Stimulated activated CD8-positive, alpha-beta memory T cell treated with anti-CD3 and anti-CD28 coated beads, Interleukin-7, amount 100 ng/mL, for 48 hours (primary cell): ENCODE data around the gene KLHDC3.

Experiments
- DNase-seq, 2 donors: peaks; one replicate each; pipeline ENCODE4 v3.0.0-alpha.2; 2020; ENCODE audit warnings: low read depth in 1 of 2; ENCODE audit errors: extremely low read depth in 1 of 2

The KLHDC3 gene

DNA sequence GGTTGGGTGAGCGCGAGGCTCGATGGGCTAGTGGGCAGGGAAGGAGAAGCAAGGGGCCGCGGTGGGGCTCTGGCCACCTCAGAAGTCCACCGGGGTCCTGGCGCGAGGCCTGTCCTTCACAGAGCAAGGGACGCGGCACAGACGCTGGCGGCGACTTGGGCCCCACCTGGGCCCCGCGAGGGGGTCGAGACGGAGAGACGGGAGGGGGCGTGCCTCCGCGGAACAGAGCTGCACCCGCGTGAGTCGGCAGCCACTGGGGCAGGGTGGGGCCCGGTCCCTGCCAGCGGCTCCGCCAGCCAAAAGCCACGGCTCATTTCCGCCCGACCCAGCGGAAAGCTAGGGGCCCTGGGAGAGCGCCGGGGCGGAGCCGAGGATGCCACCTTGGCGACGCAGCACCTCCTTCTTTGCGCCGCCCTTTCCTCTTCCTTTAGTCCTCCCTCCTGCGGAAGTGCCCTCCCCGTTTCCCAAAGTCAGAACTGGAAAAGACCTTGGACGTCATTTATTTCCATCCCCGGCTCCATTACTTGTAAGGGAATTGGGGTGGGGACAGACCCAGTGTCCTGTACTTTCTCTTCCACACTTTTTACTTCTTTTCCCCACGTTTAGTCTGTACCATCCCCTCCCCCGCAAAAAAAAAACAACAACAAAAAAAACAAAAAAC lies 39.6 kb downstream of the KLHDC3 start, which contains the start of gene CUL7:
CUL7 (minus strand) TSS at position 307 of the 661 bp plus-strand sequence. CDS start 1,063 bp downstream, outside the sequence.
- peak; percentile 85 to 90 for DNase-seq

DNA sequence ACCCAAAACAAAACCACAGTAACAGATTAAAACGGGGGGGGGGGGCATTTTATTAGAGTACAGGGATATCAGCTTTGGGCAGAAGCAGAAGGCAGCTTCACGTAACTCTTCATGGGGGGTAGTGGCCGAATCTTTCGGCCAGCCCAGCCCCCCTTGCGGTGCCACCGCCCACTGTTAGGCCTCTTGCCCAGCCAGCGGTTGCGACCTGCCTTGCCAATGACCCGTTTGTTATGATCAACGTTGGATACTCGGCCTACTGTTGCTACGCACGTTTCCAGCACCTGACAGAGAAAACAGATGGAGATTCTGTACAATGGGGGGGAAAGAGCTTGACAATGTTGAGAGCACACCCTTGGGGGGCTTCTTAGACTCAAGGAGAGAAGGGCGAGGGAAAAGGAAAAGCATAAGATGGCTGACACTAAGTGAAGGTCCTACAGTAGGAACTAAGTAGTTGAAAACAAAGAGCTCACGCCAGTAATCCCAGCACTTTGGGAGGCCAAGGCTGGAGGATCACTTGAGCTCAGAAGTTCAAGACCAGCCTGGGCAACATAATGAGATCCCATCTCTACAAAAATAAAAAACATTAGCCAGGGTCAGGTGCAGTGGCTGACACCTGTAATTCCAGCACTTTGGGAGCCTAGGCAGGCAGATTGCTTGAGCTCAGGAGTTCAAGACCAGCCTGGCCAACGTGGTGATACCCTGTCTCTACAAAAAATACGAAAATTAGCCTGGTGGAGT lies 40.3 kb downstream of the KLHDC3 start:
- no peak for DNase-seq

DNA sequence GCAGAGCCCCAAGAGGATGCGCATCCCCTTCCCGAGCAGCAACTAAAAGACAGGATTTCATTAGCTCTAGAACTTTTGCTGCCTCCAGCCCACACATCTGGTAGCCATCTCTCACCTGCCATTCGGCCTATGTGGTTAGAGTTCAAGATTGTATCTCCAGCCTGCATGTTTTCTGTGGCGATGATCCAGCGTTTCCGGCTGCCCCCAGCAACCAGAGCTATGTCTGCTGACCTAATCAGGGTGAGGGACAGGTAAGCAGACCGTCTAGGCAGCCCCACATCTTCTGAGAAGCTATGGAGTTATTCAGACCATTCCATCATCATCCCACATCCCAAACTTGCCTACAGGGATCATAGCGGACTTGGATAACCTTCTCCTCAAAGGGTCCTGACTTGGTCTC lies 41.9 kb downstream of the KLHDC3 start:
- DNase-seq: no peak

DNA sequence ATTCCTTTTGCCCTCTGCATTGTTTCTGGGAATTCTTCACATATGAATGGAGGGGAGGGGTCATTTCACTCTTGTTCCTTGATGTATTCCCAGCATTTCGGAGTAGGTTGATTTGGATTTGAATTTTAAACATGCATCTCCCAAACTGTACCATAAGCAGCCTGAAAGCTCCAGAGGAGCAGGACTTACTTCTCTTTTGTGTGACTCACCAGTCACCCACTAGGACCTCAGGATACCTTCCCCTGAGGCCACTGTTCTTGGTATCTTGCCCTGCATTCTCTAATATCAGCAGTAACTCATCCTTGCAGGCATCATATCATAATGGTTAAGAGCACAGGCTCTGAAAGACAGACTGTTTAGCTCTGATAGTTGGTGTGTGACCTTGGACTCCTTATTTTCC lies 44.5 kb downstream of the KLHDC3 start:
- no peak for DNase-seq

DNA sequence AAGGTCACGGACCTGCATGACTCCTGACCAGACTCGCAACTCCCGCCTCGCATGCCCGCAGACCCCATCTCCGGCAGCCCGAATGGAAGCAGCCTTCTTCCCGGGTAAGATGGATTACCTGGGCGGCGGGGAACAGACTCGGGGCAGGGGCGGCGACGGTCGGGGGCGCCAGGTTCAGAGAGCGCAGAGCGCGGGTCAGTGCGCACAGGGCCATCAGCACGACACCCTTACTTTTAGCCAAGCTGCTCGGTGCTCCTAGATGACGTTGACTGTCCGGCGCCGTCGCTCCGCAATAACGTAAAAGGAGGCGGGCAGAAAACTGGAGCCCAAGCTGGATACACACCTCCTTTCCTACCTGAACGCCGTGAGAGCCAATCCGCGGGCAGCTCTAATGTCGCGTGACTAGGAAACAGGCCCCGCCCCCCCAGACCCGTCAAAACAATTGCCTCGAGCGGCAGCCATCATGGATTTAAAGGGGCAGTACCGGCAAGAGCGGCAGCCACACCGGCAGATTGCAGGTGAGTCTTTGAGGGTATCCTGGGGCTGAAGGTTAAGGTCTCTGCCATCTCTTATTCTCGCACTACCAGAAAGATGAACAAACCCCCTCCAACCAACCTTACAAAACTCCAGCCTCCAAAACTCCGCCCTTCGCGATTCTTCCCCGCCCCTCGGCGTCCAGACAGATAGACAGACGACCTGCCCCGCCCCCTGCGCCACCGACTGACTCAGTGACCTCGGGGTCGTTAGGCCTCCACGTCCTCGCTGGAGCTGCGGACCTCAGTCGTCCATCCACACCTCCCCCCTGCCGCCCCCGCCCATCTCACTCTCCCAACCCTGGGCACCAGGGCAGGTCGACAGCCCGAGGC lies 45.4 kb downstream of the KLHDC3 start, which contains the start of the genes KLC4 and MRPL2:
KLC4 (plus strand) TSS at position 464 of the 866 bp plus-strand sequence. CDS start 1,705 bp downstream, outside the sequence.
MRPL2 (minus strand) TSS at position 267 of the 866 bp plus-strand sequence; CDS start at position 214, 53 bp downstream.
- peak; percentile 93 to 95 for DNase-seq

DNA sequence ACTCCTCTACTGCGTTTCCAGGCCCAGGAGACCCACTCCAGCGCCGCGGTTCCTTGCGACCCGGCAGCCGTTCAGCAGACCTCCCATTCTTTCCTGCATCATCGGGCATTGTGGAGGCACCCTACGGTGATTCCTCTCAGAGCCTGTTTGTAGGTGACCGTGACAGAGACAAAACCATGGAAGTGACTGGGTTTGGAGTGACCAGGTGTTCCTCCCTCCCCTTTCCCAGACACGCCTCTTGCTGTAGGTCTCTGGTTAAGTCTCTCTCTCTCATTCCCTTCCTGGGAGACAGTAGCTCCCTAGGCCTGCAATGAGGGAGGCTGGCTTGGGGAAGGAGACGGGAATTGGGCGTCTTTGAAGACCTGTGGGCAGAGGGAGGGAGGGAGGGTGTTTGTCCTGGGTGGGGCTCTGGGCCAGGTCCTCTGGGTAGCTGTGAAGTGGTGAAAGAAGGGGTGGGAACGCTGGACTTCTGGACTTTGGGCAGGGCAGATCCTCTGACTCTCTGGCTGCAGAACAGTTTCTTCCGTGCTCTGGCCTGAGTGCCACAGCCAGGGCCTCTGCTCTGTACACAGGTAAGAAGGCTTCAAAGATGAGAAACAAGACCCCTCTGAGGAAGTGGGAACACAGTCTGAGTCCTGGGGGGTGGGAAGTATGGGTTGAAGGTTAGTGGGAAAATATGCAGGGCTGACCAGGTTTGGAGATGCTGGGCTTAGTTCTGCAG lies 46.1 kb downstream of the KLHDC3 start:
- no peak for DNase-seq

- DNase-seq: no peak
Observed at GRCh38 chr6:43060755-43061633, 46.9 kb downstream of the KLHDC3 start.

- DNase-seq: no peak
Observed at GRCh38 chr6:43061861-43062260, 47.8 kb downstream of the KLHDC3 start.

GRCh38 chr6:43062818-43063217 lies 48.8 kb downstream of the KLHDC3 start:
- no peak for DNase-seq

- DNase-seq: no peak
Observed at GRCh38 chr6:43070028-43070632, 56.1 kb downstream of the KLHDC3 start.
